GM23338 (cell line): Measurements from ENCODE around the gene NTRK3.

Experiments used
- CREB1 ChIP-seq: fragments of 250-450 bp; sonication (Bioruptor Pico); IDR thresholded peaks from 2 replicates; pipeline ENCODE4 v1.5.0; 2020; ENCODE audit warnings: low read depth, mild to moderate bottlenecking, moderate library complexity
- EZH2 ChIP-seq: fragments of 200-600 bp; sonication (generic); IDR thresholded peaks from one replicate; pipeline ENCODE4 v1.8.0; 2017; ENCODE audit warnings: antibody characterized with exemption, mild to moderate bottlenecking, low read depth; ENCODE audit not compliant: unreplicated experiment
- POLR2AphosphoS5 ChIP-seq: IDR thresholded peaks from 2 replicates; pipeline ENCODE4 v1.6.1; 2016; ENCODE audit warnings: antibody characterized with exemption, low read depth
- TF ChIP-seq, protein P1 (sequence below), 2 experiments: fragments of 200-600 bp in 1 of 2; sonication (generic) in 1 of 2; conservative IDR thresholded peaks; 2 replicates each; pipeline versions ENCODE4 v1.5.1 to v1.6.1; 2016 to 2017; ENCODE audit warnings: antibody characterized with exemption in 2 of 2, low read depth in 2 of 2, mild to moderate bottlenecking in 2 of 2, moderate library complexity in 1 of 2
- TF ChIP-seq, protein P2 (sequence below): IDR thresholded peaks from one replicate; pipeline ENCODE4 v1.6.1; 2018; ENCODE audit warnings: antibody characterized with exemption; ENCODE audit not compliant: unreplicated experiment
- TF ChIP-seq, protein P3 (sequence below): IDR thresholded peaks from 2 replicates; pipeline ENCODE4 v1.6.1; 2016; ENCODE audit warnings: antibody characterized with exemption

DNA sequence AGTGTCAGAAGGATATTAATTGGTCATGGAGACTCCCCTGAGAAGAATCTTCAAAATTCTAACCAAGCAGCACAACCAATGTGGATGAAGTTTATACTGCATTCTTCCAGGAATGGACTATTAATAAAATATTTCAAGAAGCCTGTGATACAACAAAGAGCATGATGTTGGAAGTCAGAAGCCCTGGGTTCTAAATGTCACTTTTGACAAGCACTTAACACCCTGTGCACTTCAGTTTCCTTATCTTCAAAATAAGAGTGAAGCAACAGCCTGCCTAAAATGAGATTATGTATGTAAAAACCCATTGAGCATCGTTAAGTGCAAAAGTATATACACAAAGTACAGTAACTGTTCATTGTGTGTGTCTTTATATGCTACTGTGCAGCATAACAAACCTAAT is 369.4 kb downstream of the NTRK3 start:
- TF ChIP-seq, protein P1, sequence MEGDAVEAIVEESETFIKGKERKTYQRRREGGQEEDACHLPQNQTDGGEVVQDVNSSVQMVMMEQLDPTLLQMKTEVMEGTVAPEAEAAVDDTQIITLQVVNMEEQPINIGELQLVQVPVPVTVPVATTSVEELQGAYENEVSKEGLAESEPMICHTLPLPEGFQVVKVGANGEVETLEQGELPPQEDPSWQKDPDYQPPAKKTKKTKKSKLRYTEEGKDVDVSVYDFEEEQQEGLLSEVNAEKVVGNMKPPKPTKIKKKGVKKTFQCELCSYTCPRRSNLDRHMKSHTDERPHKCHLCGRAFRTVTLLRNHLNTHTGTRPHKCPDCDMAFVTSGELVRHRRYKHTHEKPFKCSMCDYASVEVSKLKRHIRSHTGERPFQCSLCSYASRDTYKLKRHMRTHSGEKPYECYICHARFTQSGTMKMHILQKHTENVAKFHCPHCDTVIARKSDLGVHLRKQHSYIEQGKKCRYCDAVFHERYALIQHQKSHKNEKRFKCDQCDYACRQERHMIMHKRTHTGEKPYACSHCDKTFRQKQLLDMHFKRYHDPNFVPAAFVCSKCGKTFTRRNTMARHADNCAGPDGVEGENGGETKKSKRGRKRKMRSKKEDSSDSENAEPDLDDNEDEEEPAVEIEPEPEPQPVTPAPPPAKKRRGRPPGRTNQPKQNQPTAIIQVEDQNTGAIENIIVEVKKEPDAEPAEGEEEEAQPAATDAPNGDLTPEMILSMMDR (conservative IDR thresholded peaks at IDR 0.05; ENCODE audit: low read depth in 2 of 2): no peak
- TF ChIP-seq, protein P2, sequence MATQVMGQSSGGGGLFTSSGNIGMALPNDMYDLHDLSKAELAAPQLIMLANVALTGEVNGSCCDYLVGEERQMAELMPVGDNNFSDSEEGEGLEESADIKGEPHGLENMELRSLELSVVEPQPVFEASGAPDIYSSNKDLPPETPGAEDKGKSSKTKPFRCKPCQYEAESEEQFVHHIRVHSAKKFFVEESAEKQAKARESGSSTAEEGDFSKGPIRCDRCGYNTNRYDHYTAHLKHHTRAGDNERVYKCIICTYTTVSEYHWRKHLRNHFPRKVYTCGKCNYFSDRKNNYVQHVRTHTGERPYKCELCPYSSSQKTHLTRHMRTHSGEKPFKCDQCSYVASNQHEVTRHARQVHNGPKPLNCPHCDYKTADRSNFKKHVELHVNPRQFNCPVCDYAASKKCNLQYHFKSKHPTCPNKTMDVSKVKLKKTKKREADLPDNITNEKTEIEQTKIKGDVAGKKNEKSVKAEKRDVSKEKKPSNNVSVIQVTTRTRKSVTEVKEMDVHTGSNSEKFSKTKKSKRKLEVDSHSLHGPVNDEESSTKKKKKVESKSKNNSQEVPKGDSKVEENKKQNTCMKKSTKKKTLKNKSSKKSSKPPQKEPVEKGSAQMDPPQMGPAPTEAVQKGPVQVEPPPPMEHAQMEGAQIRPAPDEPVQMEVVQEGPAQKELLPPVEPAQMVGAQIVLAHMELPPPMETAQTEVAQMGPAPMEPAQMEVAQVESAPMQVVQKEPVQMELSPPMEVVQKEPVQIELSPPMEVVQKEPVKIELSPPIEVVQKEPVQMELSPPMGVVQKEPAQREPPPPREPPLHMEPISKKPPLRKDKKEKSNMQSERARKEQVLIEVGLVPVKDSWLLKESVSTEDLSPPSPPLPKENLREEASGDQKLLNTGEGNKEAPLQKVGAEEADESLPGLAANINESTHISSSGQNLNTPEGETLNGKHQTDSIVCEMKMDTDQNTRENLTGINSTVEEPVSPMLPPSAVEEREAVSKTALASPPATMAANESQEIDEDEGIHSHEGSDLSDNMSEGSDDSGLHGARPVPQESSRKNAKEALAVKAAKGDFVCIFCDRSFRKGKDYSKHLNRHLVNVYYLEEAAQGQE: no peak
- TF ChIP-seq EZH2 (no peak), POLR2AphosphoS5 (no peak), CREB1 (CRISPR knock-in tag) (no peak)
- TF ChIP-seq, protein P3, sequence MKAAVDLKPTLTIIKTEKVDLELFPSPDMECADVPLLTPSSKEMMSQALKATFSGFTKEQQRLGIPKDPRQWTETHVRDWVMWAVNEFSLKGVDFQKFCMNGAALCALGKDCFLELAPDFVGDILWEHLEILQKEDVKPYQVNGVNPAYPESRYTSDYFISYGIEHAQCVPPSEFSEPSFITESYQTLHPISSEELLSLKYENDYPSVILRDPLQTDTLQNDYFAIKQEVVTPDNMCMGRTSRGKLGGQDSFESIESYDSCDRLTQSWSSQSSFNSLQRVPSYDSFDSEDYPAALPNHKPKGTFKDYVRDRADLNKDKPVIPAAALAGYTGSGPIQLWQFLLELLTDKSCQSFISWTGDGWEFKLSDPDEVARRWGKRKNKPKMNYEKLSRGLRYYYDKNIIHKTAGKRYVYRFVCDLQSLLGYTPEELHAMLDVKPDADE: no peak
